Activated naive CD4-positive, alpha-beta T cell treated with anti-CD3 and anti-CD28 coated beads, Interleukin-2, amount 50 U/mL, for 24 hours (primary cell): ENCODE measurements around the gene FAM50B.

ENCODE experiments used
- H3K27ac Mint-ChIP-seq: one replicate; pipeline ENCODE4 v1.8.0; 2021; ENCODE audit warnings: mild to moderate bottlenecking, mixed read lengths
- H3K27me3 Mint-ChIP-seq: one replicate; pipeline ENCODE4 v1.8.0; 2021; ENCODE audit warnings: mixed read lengths
- H3K36me3 Mint-ChIP-seq: one replicate; pipeline ENCODE4 v1.8.0; 2021; ENCODE audit warnings: mixed read lengths
- H3K4me1 Mint-ChIP-seq: one replicate; pipeline ENCODE4 v1.8.0; 2021; ENCODE audit warnings: mixed read lengths
- H3K4me3 Mint-ChIP-seq: one replicate; pipeline ENCODE4 v1.8.0; 2021; ENCODE audit warnings: mild to moderate bottlenecking, mixed read lengths
- H3K9me3 Mint-ChIP-seq: one replicate; pipeline ENCODE4 v1.8.0; 2021; ENCODE audit warnings: mixed read lengths

Gene FAM50B

GRCh38 chr6:3872370-3872854 lies 23.2 kb downstream of the FAM50B start:
- Mint-ChIP-seq H3K9me3 (no peaks in the 10 kb centered on the region), H3K27me3 (no peaks in the 10 kb centered on the region), H3K4me1 (peaks cover 14% of the 10 kb centered on the region), H3K36me3 (no peaks in the 10 kb centered on the region), H3K4me3 (no peak overlapping the region), H3K27ac (no peak overlapping the region)

GRCh38 chr6:3873051-3873450 lies 23.9 kb downstream of the FAM50B start:
- H3K27me3 Mint-ChIP-seq, result no peaks in the 10 kb centered on the region
- H3K4me1 Mint-ChIP-seq, result peaks cover 7% of the 10 kb centered on the region
- H3K36me3 Mint-ChIP-seq, result no peaks in the 10 kb centered on the region
- no peak overlapping the region for H3K4me3 Mint-ChIP-seq
- H3K9me3 Mint-ChIP-seq, result no peaks in the 10 kb centered on the region
- H3K27ac Mint-ChIP-seq, result no peak overlapping the region

GRCh38 chr6:3874069-3874468 lies 24.9 kb downstream of the FAM50B start:
- Mint-ChIP-seq H3K27ac (no peak overlapping the region), H3K36me3 (no peaks in the 10 kb centered on the region), H3K9me3 (no peaks in the 10 kb centered on the region), H3K27me3 (peaks cover 1% of the 10 kb centered on the region), H3K4me3 (no peak overlapping the region), H3K4me1 (peaks cover 7% of the 10 kb centered on the region)

GRCh38 chr6:3875486-3875885 lies 26.3 kb downstream of the FAM50B start:
- Mint-ChIP-seq H3K4me3 (no peak overlapping the region), H3K4me1 (no peaks in the 10 kb centered on the region), H3K27me3 (peaks cover 2% of the 10 kb centered on the region), H3K27ac (no peak overlapping the region), H3K36me3 (no peaks in the 10 kb centered on the region), H3K9me3 (no peaks in the 10 kb centered on the region)

GRCh38 chr6:3876101-3876500 lies 26.9 kb downstream of the FAM50B start:
- Mint-ChIP-seq H3K27me3 (peaks cover 2% of the 10 kb centered on the region), H3K4me1 (no peaks in the 10 kb centered on the region), H3K9me3 (no peaks in the 10 kb centered on the region), H3K27ac (no peak overlapping the region), H3K4me3 (no peak overlapping the region), H3K36me3 (no peaks in the 10 kb centered on the region)

- no peaks in the 10 kb centered on the region for H3K9me3 Mint-ChIP-seq
- peaks cover 2% of the 10 kb centered on the region for H3K27me3 Mint-ChIP-seq
- H3K36me3 Mint-ChIP-seq, result no peaks in the 10 kb centered on the region
- H3K27ac Mint-ChIP-seq, result no peak overlapping the region
- H3K4me3 Mint-ChIP-seq, result no peak overlapping the region
- H3K4me1 Mint-ChIP-seq, result no peaks in the 10 kb centered on the region
These were observed 27.7 kb downstream of the FAM50B start for GRCh38 chr6:3876866-3877265.

GRCh38 chr6:3878048-3878666 lies 29.0 kb downstream of the FAM50B start:
- H3K27ac Mint-ChIP-seq, result no peak overlapping the region
- H3K27me3 Mint-ChIP-seq, result peaks cover 4% of the 10 kb centered on the region
- no peaks in the 10 kb centered on the region for H3K4me1 Mint-ChIP-seq
- H3K9me3 Mint-ChIP-seq, result no peaks in the 10 kb centered on the region
- no peak overlapping the region for H3K4me3 Mint-ChIP-seq
- H3K36me3 Mint-ChIP-seq, result no peaks in the 10 kb centered on the region

- Mint-ChIP-seq H3K27me3 (peaks cover 4% of the 10 kb centered on the region), H3K27ac (no peak overlapping the region), H3K9me3 (no peaks in the 10 kb centered on the region), H3K4me1 (no peaks in the 10 kb centered on the region), H3K4me3 (no peak overlapping the region), H3K36me3 (no peaks in the 10 kb centered on the region)
These were observed 30.2 kb downstream of the FAM50B start for GRCh38 chr6:3879194-3879952.

- Mint-ChIP-seq H3K36me3 (no peaks in the 10 kb centered on the region), H3K4me1 (no peaks in the 10 kb centered on the region), H3K27ac (no peak overlapping the region), H3K9me3 (no peaks in the 10 kb centered on the region), H3K4me3 (no peak overlapping the region), H3K27me3 (peaks cover 4% of the 10 kb centered on the region)
These were observed 32.7 kb downstream of the FAM50B start for GRCh38 chr6:3881711-3882421.

- Mint-ChIP-seq H3K9me3 (no peaks in the 10 kb centered on the region), H3K4me3 (no peak overlapping the region), H3K4me1 (no peaks in the 10 kb centered on the region), H3K36me3 (no peaks in the 10 kb centered on the region), H3K27me3 (peaks cover 4% of the 10 kb centered on the region), H3K27ac (no peak overlapping the region)
These were observed 33.3 kb downstream of the FAM50B start for GRCh38 chr6:3882431-3882830.

GRCh38 chr6:3882866-3883265 lies 33.7 kb downstream of the FAM50B start:
- no peaks in the 10 kb centered on the region for H3K4me1 Mint-ChIP-seq
- no peaks in the 10 kb centered on the region for H3K9me3 Mint-ChIP-seq
- H3K27ac Mint-ChIP-seq, result no peak overlapping the region
- H3K36me3 Mint-ChIP-seq, result no peaks in the 10 kb centered on the region
- H3K4me3 Mint-ChIP-seq, result no peak overlapping the region
- peaks cover 4% of the 10 kb centered on the region for H3K27me3 Mint-ChIP-seq

- peaks cover 2% of the 10 kb centered on the region for H3K27me3 Mint-ChIP-seq
- H3K27ac Mint-ChIP-seq, result no peak overlapping the region
- no peaks in the 10 kb centered on the region for H3K9me3 Mint-ChIP-seq
- H3K4me3 Mint-ChIP-seq, result no peak overlapping the region
- H3K4me1 Mint-ChIP-seq, result no peaks in the 10 kb centered on the region
- H3K36me3 Mint-ChIP-seq, result no peaks in the 10 kb centered on the region
These were observed 35.0 kb downstream of the FAM50B start for GRCh38 chr6:3884007-3884745.

- no peak overlapping the region for H3K27ac Mint-ChIP-seq
- no peaks in the 10 kb centered on the region for H3K4me1 Mint-ChIP-seq
- H3K4me3 Mint-ChIP-seq, result no peak overlapping the region
- H3K27me3 Mint-ChIP-seq, result peaks cover 2% of the 10 kb centered on the region
- no peaks in the 10 kb centered on the region for H3K9me3 Mint-ChIP-seq
- no peaks in the 10 kb centered on the region for H3K36me3 Mint-ChIP-seq
These were observed 36.3 kb downstream of the FAM50B start for GRCh38 chr6:3885262-3886036.

GRCh38 chr6:3887150-3887700 lies 38.1 kb downstream of the FAM50B start:
- no peaks in the 10 kb centered on the region for H3K9me3 Mint-ChIP-seq
- H3K27ac Mint-ChIP-seq, result no peak overlapping the region
- peaks cover 2% of the 10 kb centered on the region for H3K27me3 Mint-ChIP-seq

More at GRCh38 chr6:3887150-3887700, 38.1 kb downstream of the FAM50B start:
- H3K4me1 Mint-ChIP-seq, result no peaks in the 10 kb centered on the region
- no peaks in the 10 kb centered on the region for H3K36me3 Mint-ChIP-seq
- H3K4me3 Mint-ChIP-seq, result no peak overlapping the region
